HG03469 (cell line): Measurements from ENCODE around the gene MRPL18.

Experiments used
- ATAC-seq: cut with Tn5 transposase; IDR thresholded peaks from one replicate; pipeline ENCODE4 v1.9.1; 2021; ENCODE audit warnings: mild to moderate bottlenecking, moderate library complexity, moderate number of reproducible peaks; ENCODE audit not compliant: unreplicated experiment

Gene MRPL18

GRCh38 chr6:159838020-159838744 lies 47.9 kb downstream of the MRPL18 start:
- no peak for ATAC-seq

- no peak for ATAC-seq
These were observed 51.8 kb downstream of the MRPL18 start for GRCh38 chr6:159842035-159842434.

- ATAC-seq: no peak
These were observed 54.7 kb downstream of the MRPL18 start for GRCh38 chr6:159844737-159845645.
